Medulla oblongata (tissue), 1 donor: Measurements from ENCODE around the gene BPIFA1.
A peak's percentile ranks its signal among the peaks of the same experiment; 100 is the strongest.

Experiments
- DNase-seq: peaks from one replicate; pipeline ENCODE4 v3.0.0-alpha.2; 2015; ENCODE audit errors: extremely low spot score

BPIFA1 gene

DNA sequence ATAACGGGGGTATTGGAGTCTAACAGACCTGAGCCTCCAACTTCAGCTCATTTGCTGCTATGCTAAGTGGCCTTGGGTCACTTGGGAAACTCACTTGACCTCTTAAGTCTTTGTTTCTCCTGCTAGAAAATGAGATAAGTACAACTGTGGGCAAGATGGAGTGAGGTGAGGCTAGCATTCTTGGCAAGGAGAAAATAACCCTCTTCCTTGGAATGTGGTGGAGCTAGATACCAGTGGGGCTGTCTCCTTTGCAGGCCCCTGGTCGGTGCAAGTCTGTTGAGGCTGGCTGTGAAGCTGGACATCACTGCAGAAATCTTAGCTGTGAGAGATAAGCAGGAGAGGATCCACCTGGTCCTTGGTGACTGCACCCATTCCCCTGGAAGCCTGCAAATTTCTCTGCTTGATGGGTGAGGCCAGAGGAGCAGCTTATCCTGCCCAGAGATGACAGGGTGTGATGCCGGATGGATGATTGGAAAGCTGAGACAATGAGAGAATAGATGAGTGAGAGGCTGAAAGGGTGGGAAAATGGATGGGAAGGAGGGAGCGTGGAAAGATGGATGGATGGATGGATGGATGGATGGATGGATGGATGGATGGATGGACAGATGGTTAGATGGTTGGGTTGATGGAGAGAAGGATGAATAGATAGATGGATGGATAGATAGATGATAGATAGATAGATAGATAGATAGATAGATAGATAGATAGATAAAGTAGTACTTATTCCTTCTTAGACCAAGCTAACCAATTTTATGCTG is 4.4 kb downstream of the BPIFA1 start:
- no peak for DNase-seq

- DNase-seq = no peak
Observed at GRCh38 chr20:33240923-33241322, 5.1 kb downstream of the BPIFA1 start.

GRCh38 chr20:33242319-33243100 is 6.7 kb downstream of the BPIFA1 start:
- DNase-seq = no peak

DNA sequence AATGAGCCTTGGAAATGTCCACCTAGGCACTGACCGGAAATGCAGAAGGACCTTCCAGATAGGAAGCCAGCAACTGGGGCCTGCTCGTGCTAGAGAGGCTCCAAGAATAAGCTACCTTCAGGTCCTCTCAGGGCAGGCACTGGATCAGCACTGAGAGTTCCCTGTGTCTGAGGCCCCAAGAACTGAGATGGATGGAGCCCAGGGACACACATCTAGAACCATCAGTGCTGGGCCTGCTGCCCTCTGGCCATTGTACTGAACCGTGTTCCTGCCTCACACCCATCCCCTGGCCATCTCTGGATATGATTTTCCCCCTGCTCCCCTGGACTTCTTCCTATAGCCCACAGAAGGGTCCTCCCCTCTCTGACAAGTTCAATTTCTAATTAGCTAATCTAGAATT is 10.3 kb downstream of the BPIFA1 start:
- no peak for DNase-seq

DNA sequence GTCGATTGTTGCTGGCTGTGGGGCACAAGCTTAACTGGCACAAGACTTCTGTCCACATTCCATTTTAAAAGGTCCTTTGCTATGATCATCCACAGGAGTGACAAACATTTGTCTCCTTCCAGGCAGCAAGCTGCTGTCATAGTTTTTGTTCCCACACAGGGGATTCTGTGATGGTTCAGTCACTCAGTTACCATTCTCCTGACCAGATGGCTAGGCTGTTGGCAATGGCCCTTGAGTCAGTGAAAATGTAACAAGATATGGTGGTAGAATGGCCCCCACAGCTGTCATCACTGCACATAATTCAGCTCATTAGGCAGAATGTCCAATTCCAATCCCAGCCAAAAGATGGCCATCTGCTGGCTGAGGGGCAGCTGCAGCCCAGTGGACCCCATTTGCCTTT is 13.7 kb downstream of the BPIFA1 start:
- no peak for DNase-seq

- DNase-seq = no peak
Observed at GRCh38 chr20:33250666-33251065, 14.9 kb downstream of the BPIFA1 start.

GRCh38 chr20:33251496-33251895 is 15.7 kb downstream of the BPIFA1 start:
- no peak for DNase-seq

GRCh38 chr20:33252460-33252859 is 16.7 kb downstream of the BPIFA1 start:
- DNase-seq = no peak

- no peak for DNase-seq
Observed at GRCh38 chr20:33255005-33255404, 19.2 kb downstream of the BPIFA1 start.

DNA sequence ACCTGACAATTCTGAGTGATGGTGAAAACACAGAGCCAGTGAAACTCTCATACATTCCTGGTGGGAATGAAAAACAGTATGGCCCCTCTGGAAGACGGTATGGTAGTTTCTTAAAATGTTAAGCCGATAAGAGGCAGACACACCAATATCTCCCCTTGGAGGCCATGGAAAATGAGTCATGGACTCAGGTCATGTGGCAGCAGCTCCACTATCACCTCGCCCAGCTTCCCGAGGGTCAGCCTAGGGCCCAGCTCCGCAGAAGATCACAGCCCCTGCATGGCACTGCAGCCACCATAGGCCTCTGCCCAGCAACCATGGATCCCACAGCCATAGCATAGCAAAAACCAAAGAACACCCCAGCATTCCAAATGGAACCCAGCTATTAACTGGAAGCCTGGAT is 21.4 kb downstream of the BPIFA1 start:
- DNase-seq = no peak

DNA sequence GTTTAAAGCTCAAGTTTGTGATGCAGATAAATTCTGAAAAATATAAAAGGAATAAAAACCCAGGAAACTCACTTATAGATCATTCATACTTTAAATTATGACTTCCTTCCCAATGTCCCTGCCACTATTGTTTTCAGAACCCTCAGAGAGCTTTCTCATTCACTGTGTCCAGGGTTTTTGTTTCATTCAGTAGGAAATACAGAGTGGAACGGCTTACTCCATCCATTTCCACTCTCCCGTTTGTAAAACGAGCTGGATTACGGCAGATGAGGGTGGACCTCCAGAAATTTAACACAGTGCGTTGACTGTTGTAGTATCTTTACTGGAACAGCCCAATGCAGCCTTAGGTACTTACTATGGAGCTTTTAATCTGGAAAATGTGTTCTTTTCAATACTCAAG is 23.6 kb downstream of the BPIFA1 start:
- DNase-seq = no peak

DNA sequence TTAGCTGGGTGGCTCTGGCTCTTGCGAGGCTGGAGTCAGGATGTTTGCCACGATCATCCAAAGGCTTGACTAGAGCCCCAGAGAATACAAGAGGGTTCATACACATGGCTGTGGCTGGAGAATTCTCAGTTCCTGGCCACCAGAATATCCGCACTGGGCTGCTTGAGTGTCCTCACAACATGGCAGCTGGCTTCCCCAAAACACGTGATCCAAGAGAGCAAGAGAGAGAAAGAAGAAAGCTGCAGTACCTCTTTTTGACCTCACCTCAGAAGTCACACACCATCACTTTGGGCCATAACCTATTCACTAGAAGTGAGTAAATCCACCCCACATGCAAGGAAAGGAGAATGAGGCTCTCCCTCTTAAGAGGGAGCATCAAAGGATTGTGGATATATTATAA is 25.7 kb downstream of the BPIFA1 start:
- no peak for DNase-seq

GRCh38 chr20:33262658-33263065 is 26.9 kb downstream of the BPIFA1 start:
- DNase-seq = peak; percentile 86

DNA sequence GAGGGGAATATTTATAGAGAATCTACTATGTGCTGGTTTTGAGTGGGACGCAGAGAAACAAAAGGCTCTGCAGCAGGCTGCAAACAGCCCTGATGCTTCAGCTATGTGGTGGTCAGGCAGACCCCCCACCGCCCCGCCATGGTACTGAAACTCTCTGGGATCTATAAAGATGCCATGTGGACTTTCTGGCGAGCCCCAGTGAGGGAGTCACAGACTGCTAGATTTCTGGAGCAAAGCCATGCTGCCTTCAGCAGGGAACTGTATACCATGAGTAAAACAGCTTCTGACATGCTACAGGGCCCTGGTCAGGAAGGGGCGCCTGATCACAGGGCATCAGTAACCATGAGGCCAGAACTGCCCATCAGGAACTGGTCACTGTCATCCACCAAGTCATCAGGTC is 28.0 kb downstream of the BPIFA1 start:
- no peak for DNase-seq

DNA sequence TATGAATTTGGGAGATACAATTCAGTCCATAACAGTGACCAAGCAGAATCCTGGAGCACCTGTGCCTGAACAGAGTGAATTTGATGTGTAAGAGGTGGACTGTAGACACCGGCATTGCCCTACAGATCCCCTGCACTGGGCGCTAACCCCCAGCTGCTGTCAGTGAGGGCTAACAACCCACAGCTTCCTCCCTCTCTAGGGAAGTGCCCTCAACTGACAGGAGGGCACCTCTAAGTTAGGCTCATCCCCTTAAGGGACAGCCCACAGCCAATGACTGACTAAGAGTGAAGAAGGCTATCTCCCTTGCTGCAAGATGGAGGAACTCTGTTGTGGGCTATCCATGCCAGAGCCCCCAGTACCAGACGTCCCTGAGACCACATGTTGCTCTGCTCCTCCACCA is 31.9 kb downstream of the BPIFA1 start:
- no peak for DNase-seq

GRCh38 chr20:33272155-33272873 is 36.5 kb downstream of the BPIFA1 start:
- no peak for DNase-seq

- DNase-seq = no peak
Observed at GRCh38 chr20:33273117-33273851, 37.5 kb downstream of the BPIFA1 start.

DNA sequence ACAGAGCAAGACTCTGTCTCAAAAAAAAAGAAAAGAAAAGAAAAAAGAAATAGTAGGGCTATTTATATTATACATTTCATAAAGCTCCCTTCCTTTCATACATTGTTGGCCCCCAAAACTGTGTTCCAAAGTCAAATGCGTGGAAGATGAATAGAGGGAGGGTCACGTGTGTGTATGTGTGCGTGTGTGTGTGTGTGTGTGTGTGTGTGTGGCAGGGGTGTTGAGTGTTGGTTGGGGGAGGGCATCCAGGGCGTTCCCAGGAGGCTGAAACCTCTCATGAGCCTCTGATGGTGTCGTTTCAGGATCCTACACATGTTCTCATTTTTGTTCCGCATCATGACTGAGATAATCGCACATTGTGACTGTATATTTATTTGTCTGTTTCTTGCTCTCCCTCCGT is 39.4 kb downstream of the BPIFA1 start:
- DNase-seq = no peak

DNA sequence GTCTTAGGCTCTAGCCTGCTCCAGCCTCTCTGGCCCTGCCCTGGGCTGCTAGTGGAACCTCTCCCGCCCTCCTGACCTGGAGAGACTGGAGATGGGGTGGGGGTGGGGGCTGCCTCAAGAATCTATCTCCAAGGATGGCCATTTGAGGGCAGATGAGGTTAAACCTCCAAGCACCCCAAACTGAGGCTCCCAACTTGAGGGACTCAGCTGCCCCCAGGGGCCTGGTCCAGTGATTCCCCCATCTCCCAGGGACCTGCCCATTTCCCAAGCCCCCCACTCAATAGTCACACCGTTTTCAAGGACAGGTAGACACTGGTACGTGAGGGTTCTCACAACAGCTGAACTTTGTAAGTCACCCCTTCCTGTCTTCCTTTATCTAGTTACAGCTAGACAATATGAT is 40.1 kb downstream of the BPIFA1 start:
- DNase-seq = no peak

- no peak for DNase-seq
Observed at GRCh38 chr20:33276303-33277113, 40.7 kb downstream of the BPIFA1 start.
